Frontal cortex (tissue), 4 donors: ENCODE results near the gene PLA1A. TPM values are rescaled to one million over a fixed set of nuclear protein-coding genes. Genes with fewer than 3 reads are reported as not detected.
"Not testable (repeated sequence)": the region's sequence is repeated elsewhere in the genome, so short reads cannot be mapped to it uniquely, and the experiment has no call there.

ENCODE experiments used
- DNase-seq, 2 donors: peaks; one replicate each; pipeline ENCODE4 v3.0.0; 2012; ENCODE audit warnings: low spot score in 2 of 2
- FAIRE-seq: peaks from 2 replicates; lab custom pipeline; 2012; peaks lifted over from hg19 to GRCh38; lab: Jason Lieb, UNC
- total RNA-seq: library from RNA; depleted of rRNA; stranded (reverse); fragments of >200 nt; gene quantifications from one replicate; pipeline ENCODE4 v1.2.3, GENCODE V29; 2014
- donor health status: control.
- donor health status: control.
- donor health status: control.

The PLA1A gene
- total RNA-seq, 1 donor from 2014 or later: 0.41 TPM

DNA sequence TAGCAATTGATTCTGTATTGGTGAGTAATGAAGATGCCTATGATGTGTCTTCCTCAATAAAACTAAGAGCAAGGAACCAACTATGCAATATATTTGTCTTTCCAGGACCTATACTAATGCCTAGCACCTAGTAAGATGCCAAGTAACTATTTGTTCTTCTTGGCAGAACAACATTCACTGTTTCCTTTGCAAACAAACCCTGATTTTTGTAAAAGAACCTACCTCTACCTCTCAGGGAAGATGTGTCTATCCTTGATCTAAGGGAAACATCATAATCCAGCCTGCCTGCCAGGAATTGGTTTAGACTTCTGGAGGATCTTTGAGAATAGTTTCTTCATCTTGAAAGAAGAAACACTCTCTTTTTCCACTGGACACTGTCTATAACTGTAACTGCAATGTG, 22.2 kb upstream of the PLA1A start:
- DNase-seq (no peak), FAIRE-seq (no peak)

DNA sequence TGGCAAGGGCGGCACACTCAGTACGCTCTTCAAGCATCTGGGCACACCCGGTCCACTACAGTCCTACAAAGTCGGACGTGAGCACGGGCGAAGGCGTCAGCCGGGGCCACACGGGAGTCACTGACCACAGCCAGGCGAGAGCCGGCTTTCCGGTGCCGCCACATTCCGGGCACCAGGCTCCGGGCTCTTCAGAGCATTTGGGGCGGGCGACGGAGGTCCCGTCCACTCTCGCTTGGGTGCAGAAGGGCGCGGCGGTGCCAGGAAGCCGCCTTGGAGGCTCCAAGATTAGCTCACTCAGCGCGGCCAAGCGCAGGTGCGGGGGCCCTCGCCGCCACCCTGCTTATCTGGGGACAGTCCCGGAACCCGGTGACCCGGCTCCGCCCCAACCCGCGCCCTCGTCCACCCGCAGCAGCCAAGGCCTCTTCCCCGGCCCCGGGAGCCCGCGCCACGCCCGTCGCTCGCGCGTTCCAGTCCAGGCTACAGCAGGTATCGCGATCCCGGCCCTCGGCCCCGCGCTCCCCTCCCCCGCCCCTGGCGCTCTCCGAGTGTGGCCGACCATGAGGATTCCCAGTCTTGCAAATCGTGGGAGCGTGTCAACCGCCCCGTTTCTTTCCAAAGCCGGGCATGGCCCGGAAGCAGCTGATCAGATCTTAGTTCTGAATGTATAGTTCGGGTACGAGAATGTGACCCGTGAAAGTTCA, 18.2 kb upstream of the PLA1A start, which contains the start of gene ADPRH:
Gene ADPRH, plus strand, starts transcription at position 127 of the 701 bp plus-strand sequence. CDS start 2,678 bp downstream, outside the sequence.
- DNase-seq (peak; percentile 59 to 73), FAIRE-seq (no peak)

DNA sequence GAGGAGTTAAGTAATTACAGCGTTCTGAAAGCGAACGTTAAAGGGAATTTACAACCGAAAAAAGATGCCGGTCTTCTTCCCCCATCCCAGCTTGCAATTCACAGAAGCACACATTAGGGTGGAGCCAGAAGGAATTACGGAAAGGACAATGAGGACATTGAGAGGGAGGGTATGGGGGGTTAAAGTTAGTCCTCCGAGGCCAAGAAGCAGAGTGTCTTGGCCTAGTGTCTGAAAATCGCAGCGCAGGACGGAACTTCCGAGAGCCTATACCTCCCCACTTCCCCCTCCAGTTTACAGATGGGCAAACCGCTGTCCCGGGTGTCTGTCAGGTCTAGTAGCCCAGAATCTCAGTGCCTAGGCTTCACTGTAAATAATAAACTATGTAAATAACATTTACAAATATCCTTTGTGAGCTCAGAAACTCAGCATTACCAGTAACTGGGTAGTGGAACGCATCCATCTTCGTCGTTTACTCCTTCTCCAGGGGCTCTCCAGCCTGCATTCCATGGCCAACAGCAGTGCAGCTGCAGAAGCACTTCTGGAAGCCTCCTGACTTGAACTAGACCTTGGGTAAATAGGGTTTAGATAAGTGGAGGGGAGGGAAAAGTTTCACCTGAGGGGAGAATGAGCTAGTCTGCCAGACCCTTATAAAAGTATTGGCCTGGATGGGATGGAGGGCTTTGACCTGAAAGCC, 17.5 kb upstream of the PLA1A start:
- peak; percentile 25 to 43 for DNase-seq
- FAIRE-seq: no peak

DNA sequence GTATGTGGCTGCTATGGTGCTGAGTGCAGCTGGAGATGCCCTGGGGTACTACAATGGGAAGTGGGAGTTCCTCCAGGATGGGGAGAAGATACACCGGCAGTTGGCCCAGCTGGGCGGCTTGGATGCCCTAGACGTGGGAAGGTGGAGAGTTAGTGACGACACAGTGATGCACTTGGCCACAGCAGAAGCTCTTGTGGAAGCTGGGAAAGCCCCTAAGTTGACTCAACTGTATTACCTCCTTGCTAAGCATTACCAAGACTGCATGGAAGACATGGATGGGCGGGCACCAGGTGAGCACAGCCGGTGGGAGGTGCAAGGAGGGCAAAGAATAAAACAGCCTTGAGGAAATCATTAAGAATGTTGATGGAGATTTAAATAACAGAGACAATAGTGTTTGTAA, 15.5 kb upstream of the PLA1A start:
- FAIRE-seq: no peak
- DNase-seq: no peak

DNA sequence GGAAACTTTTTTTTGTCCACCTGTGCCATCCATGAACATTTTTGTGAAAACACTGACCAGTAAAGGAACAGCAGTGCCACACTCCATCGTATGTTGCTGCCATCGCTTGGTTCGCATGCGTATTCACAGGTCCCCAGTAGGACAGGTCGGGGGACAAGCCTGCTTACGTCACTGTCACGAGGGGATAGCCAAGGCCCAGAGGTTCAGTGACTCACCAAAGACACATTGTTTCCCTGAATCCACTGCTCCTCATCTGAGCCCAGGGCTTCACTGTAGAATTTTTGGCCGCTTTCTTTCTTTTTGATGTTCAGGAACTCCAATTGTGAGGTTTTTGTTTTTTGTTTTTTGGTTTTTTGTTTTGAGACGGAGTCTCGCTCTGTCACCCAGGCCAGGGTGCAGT, 12.5 kb upstream of the PLA1A start:
- FAIRE-seq: no peak
- DNase-seq: no peak

DNA sequence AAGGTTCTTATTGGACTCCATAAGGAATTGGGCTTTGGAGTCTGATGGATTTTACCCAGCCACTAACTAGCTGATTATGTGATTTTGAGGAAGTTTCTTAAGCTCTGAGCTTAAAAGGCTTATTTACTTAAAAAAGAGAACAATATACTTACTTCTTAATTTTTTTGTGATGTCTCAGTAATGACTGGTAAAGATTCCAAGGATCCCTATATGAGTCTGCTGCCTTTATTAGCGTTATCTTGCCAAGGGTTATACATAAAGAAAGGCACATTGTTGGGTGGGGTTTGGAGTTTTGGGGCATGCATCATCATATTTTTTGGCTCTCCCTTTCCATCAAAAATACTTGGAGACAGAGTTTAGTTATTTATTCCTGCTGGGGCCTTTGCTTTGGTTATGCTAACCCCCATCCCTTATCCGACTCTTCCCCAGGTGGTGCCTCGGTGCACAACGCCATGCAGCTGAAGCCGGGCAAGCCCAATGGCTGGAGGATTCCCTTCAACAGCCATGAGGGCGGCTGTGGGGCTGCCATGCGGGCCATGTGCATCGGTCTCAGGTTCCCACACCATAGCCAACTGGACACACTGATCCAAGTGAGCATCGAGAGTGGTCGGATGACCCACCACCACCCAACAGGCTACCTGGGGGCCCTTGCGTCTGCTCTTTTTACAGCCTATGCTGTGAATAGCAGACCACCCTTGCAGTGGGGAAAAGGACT, 11.7 kb upstream of the PLA1A start:
- FAIRE-seq: no peak
- DNase-seq: no peak

DNA sequence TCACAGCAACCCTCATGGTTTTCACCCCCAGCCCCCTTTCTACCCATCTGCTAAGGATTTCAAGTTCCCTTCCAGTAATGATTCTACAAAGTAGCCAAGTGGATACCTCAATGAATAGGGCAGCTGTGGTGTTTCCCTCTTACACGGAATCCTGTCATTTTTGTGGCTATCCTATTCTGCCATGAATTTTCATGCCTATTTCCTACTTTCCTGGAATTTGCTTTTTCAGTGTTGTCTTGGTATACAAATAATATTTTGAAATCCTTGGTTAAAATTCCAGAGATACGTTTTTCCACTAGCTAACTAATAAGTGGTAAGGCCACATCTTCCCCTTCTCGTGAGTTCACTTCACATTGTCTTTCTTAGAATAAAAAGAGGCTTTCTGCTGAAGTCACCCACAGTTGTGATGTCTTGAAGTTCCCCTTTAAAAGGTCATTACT, 10.9 kb upstream of the PLA1A start:
- FAIRE-seq: no peak
- DNase-seq: no peak

DNA sequence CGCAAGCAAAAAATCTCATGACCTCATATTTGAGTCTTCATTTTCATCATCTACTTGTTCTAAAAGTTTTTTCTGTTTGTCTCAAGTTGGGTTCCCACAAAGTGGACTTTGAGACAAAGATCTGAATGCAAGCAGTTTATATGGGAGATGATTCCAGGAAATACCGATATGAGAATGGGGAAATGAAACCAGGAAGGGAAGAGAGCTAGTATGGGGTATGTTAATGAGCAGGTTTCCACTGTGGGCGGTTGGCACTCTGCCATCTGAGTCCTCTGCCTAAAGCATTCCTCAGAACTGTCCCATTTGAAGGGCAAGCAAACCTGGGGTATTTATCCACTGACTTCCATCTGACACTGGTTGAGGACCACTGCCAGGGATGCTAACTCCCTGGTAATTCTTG, 9.6 kb upstream of the PLA1A start:
- no peak for FAIRE-seq
- DNase-seq: no peak

DNA sequence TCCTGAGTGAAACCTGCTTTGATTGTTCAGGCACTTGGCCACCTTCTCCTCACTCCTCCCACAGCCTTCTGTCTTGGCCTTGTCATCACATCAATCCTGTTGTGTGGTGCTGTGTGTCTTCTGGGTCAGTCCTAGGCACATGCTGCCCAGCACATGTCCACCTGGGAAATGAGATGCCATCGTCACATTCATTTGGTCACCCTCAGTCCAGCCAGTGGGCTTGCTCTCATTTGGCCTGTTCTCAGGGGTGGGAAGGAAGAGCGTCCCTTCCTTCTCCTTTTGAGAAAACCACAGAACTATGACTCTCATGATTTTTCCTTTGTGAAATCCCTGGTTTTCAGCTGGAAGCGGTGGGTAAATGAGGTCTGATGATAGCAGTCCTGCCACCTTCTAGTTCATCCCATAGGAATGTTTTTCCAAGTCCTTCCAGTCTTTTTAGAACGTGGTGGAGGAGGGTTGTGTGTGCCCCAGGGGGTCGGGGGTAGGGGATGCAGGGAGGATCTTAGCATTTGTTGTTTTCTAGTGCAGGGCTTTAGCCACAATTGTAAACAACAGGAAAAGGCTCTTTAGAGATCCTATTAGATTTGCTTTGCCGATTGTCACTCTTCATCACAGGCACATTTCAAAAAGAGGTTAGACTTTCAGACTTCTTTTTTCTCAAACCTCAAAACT, 8.4 kb upstream of the PLA1A start:
- DNase-seq (no peak), FAIRE-seq (no peak)

DNA sequence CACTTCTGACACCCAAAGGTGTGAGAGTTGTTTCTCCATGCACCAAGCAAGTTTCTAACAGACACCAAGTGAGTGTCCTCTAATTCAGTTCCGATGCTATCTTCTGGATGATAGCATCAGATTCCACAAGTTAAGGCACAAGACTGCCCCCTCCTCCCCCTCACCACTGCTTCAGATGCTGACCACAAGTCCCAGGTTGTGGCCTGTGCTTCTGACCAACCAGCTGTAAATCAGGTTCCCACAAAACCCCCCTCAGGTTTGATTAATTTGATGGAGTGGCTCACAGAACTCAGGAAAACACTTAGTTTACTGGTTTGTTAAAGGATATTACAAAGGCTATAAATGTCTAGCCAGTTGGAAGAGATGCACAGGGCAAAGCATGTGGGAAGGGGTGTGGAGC, 7.0 kb upstream of the PLA1A start:
- FAIRE-seq (no peak), DNase-seq (no peak)

DNA sequence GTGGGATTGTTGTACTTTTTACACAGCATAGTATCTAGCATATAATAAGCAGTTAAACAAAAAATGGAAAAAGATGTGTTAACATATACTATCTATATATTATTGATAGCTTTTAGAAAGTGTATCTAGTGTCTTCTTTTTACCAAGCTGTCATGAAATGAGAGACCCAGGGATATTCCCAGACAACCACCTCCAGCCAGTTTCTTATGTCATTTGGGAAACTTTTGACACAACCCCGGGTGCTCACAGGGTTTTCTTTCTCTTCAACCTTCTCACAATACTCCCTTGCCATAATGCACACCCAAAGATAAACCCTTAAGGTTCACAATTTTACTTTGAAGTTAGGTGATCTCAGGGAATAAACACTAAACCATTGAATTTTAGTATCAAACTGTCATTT, 4.8 kb upstream of the PLA1A start:
- FAIRE-seq (no peak), DNase-seq (no peak)

DNA sequence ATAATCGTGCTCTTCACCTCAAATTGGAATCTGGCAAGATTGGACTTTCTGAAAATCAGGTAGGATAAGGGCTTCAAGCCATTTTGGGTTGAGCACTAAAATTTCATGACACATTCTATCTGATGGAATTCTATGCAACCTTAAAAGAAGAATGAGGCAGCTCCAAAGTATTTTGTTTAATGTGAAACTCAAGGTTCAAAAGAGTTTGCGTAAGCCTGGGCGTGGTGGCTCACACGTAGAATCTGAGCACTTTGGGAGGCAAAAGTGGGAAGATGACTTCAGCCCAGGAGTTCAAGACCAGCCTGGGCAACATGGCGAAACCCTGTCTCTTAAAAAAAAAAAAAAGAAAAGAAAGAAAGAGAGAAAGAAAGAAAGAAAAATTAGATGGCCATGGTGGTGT, 3.6 kb upstream of the PLA1A start:
- DNase-seq: no peak
- no peak for FAIRE-seq

DNA sequence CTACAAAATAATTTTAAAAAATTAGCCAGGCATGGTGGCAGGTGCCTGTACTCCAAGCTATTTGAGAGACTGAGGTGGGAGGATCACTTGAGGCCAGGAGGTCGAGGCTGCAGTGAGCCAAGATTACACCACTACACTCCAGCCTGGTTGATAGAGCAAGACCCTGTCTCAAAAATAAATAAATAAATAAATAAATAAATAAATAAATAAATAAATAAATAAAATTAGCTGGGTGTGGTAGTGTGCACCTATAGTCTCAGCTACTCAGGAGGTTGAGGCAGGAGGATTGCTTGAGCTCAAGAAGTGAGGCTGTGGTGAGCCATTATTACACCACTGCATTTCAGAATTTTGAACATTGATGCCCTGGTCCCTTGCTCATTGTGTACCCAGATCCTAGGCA, 2.8 kb upstream of the PLA1A start:
- DNase-seq, FAIRE-seq: not testable (repeated sequence)

DNA sequence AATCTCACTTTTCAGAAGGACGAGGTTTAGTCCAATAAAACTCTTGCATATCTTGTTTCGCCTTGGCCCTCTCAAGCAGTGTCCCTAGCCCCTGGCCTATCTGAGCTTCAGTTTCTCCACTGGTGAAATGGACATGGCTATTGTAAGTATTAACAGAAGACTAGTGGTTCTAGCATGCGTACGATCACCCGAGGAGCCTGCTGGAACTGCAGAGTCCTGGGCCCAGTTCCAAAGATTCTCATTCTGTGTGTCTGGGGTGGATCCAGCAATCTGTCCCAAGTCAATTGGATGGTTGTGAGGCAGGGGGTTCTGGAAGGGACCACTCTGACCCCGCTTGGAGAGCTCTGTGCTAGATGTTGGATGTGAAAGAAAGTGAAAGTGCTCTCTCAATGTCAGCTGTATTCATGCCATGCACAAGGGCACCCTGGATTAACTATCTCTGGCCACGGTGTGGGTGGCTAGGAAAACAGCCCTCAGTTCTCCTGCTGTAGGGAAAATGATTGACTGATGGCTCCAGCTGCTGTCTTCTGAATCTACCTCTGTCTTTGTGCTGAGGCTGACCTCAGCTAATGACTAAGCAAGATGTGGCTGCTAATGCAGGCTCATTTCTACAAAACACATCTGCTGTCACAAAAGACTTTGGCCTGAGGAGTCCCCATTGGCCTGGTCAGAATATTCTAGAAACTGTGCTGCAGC, 1.9 kb upstream of the PLA1A start:
- FAIRE-seq (no peak), DNase-seq (no peak)

DNA sequence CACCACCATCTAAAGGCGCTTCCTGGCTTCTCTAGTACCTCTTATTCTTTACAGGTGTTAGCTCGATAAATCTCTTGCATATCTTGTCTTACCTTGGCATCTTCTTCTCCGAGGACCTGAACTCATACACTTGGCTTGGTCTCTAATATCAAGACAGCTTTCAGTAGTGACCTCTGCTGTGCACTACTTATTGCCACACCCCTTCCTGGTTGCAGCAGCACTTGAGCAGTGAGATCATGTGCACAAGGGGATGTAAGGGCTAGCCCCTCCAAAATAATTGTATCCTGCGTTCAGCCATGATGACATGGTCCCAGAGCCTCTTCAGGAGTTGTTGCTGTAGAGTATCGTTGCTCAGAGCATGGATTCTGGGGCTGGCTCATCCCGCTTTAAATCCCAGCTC, 1.3 kb upstream of the PLA1A start:
- FAIRE-seq (no peak), DNase-seq (no peak)

DNA sequence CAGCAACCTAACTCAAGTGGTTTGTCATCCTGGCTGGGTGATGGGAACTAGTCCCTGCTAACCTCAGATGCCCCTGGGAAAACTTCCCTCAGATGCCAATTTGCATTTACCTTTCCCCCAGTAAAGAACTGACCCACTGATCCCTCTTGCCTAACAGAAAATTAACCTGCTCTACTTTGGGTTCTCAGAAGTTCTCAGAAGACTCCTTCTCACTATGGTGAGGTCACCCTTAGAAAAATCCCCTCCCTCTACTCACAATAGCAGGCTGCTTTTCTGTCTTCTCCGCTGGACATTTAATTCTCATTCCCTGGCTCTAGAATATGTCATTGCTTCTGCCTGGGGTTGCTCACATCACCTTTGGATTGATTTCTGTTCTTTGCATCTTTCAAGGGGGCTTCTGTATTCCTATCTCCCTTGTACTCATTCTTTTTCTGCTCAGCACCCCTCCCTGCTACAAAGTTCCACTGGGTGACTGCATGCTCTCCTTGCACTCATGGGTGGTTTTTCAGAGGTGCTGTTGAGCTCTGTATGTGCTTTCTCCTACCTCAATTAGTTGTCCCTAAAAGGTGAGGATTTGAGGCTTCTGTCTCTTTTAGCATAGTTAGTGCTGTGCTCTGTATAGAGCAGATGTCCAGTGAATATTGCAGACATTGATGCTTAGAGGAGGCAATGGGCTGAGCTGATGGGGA, 869 bp downstream of the PLA1A start:
- DNase-seq: no peak
- no peak for FAIRE-seq

DNA sequence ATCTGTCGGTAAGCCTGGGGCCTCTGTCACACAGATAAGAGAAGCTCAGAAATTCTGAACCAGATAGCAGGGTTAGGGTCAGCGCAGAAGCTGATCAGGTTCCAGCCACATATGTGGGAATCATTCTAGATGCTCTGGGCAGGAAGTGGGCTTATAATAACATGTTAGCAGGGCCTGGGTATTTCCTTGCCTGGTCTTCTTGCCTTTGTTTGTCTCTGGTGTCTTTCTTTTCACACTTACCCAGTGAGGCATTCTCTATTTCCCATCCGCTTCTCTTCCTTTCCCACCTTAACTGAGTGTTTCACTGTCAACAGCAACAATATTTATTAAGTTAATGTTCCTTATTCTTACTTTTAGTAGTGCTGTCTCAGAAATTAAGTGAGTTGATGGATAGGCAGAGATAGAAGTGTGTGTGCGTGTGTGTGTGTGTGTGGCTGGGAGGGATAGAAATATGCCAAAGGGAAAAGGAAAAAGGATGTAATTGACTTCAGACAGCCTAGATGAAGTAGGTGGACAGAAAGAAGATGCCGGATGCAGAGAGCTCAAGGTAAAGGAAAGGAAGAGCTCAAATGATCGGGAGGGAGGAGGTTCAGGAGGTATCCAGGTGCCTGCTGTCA, 2.0 kb downstream of the PLA1A start:
- DNase-seq (no peak), FAIRE-seq (no peak)

DNA sequence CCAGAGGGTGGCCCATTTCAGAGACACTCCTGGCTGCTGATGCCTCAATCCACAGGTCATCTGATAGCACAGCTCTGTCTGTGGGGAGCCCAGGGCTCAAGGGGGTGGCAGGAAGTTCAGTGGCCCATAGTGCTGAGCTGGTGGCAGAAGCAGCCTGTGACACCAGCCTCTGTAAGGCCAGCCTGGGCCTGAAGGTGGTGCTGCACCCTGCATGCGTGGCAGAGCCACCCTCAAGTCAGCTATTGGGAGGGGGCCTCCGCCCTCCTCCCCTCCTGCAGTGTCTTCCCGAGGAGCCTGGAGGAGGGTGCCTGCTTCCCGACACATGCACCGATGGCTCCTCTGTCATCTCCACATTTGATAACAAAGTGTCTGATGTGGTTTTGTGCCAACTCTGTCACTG, 3.0 kb downstream of the PLA1A start:
- no peak for DNase-seq
- no peak for FAIRE-seq

DNA sequence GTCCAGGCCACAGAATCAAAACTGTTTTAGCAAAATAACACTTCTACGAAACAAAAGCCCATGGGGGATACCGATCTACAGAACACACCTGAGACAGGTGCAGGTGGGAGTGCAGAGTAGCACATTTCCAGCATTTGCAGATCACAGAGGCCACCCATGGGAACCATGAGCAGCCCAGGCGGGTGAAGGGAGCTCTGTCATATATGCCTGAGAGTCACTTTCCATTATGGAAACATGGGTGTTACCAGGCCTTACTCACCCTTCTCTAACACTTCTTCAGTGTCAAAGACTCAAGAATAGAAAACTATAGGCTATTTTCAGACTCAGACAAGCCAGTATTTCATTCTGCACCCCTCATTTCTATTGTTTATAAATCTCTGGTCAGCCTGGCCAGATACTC, 3.5 kb downstream of the PLA1A start:
- DNase-seq: no peak
- no peak for FAIRE-seq
